Stimulated activated CD8-positive, alpha-beta memory T cell treated with anti-CD3 and anti-CD28 coated beads, Interleukin-15, amount 100 ng/mL, for 24 hours (primary cell): Measurements from ENCODE around the gene BAZ2A.

Source experiments
- DNase-seq: peaks from one replicate; pipeline ENCODE4 v3.0.0-alpha.2; 2020; ENCODE audit warnings: low read depth

The BAZ2A gene

DNA sequence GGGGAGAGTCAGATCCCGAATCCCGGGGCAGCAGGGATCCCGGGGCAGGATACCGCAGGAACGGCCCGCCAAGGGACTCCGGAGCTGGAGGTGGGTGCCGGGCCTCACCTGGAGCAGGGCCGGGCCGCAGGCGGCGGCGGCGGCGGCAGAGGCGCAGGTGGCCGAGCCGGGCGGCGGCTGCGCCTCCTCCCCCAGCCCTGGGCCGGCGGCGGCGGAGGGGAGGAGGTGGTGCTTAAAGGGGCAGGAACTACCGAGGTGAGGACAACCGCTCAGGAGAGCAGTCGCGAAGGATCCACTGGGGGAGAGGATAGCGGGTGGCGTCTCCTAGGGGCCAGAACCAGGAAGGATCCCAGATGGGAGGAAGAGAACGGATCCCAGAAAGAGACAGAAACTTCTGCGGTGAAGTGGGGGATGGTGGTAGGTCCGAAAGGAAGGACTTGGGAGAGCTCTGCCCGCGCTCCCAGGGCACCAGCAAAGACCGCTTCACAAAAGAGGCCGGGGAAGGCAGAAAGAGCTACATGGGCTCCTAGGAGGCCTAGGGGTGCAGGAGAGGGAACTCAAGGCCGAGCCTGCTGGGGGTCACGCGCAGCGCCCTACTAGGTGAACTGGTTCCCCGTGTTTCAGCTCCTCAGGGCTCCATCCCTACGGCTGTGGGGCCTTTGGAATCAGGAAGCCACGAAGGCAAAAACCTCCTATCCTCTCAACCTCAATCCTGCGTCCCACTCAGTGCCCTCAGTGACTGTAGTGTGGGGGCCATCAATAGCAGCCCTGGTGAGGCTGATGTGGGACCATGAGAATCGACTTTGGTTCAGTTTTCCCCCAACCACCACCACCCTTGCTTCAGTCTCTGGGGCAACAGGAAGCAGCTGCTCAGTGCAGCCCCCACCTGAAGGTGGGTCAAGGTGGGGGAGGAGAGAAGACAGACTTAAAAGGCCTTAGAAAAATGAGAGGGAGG lies 5.0 kb upstream of the BAZ2A start:
- DNase-seq, result no peak

DNA sequence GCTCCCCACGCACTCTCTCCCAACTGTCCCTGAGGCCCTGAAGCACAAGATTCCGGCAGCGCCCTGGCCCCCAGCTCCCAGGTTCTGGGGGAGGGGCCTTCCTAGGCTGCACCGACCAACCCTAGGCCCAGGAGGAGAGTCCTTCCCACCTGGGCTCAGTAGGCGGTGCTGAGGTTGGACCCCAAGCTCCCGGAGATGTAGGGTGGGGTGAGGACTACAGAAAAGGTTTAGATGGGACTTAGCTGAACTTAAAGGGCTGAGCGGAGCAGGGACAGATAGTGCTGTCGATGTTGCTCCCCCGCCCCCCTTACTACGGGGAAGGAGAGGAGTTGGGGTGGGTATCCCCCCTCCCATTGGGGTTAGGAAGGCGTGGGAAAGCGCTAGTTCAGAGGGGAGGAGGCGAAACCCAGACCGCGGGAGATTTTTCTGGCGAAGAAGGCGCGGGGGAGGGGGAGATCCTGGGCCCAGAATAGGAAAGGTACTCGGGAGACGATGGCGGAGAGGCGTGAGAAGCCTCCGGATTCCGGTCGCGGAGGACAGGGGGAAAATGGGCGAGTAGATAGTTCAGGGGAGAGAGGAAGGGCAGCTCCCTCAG lies 4.2 kb upstream of the BAZ2A start:
- DNase-seq, result no peak

DNA sequence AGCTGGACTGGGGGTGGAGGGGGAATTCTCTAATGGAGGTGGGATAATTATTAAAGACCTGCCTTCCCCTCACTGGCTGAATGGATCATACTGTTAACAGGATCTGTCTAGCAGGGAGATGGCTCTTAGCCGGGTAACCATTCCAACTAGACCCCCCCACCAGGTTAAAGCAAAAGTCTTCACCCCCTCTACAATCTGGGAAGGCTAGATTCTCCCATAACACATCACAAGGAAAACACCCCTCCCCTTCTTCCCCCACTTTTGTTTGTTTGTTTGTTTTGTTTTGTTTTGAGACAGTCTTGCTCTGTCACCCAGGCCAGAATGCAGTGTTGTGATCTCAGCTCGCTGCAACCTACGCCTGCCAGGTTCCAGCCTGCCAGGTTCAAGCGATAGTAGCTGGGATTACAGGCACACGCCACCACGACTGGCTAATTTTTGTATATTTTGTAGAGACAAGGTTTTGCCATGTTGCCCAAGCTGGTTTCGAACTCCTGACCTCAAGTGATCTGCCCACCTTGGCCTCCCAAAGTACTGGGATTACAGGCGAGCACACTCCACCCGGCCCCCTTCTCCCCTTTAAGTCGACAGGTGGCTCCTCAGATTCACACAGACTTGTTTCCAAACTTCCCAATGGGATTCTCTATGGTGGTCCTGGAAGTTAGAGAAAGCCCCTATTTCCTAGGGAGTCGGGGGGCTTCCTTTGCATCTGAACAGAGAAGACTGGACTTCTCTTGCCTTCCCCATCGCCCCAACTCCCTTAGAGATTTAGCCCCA lies 3.5 kb upstream of the BAZ2A start:
- DNase-seq, result no peak

DNA sequence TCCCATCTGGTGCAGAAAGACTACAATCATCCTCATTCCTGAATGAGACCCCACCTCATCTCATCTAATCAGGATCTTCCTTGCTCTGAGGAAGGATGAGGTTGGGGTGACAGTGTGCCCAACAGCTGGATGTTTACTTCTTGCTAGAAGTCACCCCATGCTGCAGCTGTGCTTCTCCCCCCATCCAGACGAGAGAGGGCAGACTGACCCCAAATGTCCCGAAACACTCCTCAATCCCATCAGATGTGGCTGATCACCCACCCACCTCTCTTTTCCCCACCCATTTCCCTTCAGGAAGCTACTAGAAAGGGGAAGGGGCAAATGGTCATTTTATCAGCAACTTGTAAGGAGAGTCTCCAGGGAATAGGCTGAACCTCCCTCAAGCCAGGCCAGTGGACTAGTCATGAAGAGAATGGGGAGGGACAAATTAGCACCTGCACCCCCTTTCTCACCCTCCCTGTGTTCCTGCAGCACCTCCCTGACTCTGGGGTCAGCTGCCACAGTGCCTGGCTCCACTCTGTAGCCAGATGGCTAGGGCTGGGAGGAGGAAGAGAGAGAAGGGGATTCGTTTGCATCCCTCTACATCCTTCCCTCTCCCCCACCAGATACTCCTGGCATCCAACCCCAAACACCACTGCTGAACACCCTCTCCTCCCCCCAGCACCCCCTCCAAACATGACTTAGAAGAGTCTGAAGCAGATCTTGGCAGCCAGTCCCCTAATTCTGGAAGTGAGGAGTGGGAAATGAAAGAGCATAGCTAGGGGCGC lies 2.8 kb upstream of the BAZ2A start:
- DNase-seq, result no peak

DNA sequence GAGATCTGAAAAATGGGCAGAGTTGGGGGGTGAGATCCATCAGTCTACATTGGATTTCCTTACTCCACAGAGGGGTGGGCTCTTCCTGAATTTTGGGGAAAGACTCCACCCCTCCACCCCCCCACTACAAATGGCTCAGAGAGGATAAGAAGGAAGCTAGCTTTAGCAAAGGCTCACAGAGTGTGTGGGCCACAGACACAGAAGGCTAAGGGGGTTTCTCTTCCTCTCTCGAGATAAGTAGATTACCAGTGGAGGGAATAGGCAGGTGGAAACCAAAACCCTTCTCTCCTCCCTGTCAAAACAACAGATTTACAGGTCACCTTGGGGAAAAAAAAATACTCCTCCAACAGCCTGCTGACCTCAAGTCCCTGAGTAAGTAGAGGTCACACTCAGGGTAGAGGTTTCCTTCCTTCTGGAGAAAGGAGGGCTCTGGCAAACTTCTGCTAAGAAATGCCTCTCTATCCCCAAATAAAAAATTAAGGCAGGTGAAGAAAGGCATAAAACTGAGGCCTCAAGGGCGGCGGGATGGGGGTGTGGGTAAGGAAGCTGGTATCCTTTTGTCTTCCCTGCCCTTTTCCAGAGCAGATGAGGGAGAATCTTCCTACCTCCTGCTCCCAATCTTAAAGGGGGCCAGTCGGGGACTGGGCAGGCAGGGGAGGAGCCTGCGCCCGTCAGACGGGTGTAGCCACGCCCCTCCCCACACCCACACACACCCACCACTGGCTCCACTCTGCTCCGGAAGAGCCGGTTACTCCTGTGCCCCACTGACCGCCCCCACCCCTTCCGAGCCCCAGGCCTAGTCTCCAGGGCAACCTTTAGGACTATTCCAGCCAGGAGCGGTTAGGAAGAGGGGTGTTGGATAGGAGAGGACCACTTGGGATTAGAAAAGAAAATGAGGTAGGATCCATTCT lies 1.9 kb upstream of the BAZ2A start:
- DNase-seq, result no peak

DNA sequence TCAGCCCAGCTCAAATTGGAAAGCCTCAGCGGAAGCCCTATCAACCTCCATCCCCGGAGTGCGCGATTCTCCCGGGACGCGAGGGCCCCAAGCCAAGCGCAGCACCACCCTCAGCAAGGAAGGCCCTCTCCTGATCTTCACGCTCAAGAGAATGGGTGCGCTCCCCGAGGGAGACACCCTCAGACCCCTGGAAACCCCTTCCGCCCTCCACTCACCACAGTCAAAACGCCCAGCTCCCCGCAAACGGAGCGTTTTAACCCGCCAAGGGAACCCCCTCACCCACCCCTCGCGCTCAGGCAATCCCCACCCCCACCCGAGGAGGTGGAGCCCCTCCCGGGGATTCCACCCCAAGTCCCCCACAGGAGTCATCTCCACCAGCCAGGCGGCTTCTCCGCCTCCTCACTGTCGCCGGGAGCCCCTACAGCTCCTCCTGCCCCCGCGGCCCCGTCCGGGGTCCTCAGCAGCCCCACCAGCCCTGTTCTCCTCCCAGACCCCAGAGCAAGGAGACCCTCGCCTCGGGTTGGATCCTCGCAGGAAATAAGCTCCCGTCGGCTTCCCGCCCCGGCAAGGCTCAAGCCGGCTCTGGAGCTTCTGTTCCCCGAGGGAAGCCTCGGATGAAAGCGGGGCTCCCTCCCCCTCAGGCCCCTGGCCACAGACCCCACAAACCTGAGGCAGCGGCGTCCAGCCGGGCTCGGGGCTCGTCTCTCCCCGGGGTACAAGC lies 507 bp downstream of the BAZ2A start:
- DNase-seq, result no peak

DNA sequence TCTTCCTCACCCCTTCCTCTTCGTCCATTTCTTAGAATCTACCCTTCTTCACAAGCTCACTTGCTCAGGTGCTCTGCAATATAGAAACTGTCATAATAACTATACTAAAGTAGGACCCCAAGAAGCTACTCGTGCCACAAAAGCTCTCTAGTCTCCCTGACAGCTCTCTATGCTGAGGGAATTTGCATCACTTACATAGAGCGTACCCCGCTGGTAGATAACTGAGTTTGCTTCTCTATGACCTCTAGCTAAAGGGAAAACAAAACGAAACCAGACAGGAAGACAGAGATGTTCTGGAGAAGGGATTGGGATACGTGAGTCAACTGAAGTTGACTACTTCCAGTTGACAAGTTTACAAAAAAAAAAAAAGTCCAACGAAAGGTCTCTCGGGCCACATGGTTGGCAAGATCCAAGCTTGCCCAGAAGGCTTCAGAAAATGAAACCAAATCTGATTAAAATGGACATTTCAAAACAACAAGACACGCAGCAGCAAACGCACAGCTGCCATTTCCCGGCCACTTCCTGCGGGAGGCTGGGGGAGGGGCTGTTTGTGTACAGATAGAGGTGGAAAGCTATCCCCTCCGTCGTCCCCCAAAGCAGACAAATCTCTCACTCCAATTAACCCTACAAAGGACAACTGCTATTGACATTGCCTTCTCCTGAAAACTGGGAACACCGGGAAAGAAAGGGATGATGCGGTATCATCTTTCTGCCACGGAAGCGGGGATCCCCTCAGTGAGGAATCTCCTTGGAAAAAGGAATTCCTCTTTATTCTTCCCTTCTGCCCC lies 1.3 kb downstream of the BAZ2A start:
- no peak for DNase-seq

DNA sequence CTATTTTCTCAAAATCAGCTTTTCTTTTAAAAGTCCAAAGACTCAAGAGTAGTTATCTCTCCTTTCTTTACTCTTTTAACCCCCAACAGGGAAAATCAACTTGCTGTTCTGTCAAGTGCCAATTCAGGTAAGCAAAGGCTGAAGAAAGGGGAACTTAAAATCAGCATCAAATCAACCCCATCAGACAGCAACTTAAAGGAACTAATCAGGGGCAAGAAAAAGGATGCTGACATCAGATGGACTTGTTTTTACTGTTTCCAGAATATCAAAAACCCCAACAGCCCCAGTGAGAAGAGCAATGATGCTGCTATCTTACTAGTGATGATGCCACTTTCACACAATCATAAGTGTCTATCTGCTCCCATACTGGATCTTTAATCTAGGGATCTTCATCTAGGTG lies 3.4 kb downstream of the BAZ2A start:
- DNase-seq, result no peak

DNA sequence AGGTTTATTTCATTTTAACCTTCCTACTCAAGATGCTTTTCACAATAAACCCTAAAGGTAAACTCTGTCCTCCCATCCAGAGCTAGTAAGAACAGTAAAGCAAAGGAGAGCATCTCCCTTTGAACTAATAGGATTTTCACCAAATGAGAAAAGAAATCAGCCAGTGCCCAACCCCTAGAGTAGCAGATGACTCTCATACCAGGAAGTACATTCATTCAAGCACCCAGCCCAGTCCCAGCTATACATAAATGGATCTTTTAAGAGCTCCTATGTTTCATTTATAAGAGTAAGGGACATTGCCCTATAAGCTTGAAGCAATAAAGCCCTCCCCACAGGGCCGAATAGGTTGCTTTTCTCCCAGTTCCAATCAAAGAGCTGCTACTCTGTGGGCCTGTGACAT lies 7.6 kb downstream of the BAZ2A start:
- no peak for DNase-seq

DNA sequence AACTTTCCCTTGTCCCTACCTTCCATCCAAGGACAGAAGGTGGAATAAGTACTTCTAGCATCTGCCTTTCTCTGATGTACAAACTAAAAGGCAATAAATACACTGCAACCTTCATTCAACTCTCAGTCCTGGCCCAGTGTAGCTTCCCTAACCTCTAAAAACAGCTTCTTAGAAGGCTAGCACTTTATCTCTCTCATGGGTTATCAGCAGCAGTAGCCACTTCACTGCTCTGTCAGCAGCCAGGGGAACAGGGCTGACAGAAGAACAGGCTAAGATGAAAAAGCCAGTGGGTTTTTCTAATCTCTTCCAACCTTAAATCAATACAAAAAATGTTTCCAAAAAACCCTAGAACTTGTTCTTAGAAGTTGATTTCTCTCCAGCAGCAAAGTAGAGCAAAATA lies 13.2 kb downstream of the BAZ2A start:
- no peak for DNase-seq

DNA sequence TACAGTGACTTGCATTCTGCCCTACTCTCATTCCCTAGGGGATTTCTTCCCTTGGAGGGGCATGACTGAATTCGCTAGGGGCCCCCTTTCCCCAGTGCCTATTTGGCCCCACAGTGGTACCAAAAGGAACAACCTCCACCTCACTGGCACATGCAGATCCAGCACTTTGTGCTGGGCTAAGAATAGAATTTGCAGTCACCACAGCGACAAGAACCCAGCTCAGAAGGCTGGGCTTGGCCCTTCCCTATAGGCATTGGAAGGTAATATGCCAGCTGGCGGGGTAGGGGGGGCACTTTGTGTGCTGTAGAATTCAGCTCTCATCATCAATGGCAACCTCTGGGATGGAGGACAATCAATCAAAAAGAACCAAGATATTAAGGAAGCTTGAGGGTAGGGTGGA lies 13.9 kb downstream of the BAZ2A start:
- no peak for DNase-seq

DNA sequence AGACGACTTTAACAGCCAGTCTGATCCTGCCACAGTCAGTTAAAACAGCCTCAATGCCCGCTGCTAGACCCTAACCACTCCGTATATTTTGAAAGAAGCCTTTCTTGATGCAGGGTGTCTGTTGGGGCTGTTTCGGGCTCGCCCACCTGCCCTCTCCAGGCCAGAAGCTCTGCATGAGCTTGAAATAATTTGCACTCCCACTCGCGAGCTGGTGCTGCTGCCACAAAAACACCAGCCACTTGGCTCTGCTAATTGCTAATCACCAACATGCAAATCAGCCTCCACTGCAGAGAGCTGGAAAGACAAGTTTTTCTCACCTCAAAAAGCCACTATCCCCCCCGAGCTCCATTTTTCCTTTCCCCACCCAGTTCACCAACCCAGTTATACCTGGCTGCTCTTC lies 15.5 kb downstream of the BAZ2A start:
- no peak for DNase-seq

DNA sequence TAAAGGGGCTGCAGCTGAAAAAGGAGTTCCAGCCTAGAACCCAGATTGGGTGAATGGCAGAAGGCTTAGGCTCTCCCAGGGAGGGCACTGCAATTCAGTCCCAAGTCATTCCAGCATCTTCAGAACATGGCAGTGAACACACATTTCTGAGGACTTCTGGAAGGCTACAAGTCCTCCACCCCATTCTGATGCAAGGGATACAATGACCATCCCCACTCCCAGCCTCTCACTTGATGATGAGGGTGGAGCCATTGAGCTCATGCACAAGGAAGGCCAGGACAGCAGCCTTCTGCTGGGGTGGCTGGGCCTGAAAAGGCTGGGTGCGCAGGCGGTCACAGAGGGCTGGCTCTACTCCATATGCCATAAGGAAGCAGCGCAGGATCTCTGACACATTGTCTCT lies 25.8 kb downstream of the BAZ2A start:
- DNase-seq, result no peak

DNA sequence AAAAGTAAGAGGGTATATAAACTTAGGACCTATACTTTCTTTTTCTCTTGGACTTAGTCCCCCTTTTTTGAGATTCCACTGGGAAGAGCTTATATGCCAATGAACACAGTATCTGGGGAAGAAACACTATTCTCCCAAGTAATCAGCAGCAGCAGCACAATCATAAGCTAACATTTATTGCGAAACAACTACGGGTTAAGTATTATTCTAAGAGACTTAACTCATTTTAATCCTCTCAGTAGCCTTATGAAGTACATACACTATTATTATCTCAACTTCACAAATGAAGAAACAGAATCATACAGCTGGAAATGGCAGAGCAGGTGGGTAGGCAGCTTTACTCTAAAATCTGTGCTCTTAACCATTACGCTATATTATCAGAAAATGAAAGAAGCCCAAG lies 27.9 kb downstream of the BAZ2A start:
- DNase-seq, result no peak

DNA sequence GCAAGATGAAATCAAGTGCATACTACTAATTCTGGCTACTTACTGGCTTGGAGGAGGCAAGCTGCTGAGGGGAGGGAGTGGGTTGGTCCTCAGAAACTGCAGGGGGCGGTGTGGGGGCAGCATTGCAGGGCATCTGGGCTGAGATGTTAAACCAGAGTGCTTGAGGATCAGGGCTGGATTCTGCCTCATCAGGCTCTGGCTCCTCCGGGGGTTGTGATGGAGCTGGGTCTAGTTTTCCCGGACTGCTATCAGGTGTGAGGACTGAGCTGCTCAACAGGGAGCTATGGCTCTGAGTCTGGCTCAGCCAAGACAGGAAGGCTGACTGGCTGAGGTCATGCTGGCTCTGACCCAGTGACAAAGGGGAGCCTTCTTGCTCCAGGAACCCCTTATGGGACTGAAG lies 28.6 kb downstream of the BAZ2A start:
- no peak for DNase-seq

DNA sequence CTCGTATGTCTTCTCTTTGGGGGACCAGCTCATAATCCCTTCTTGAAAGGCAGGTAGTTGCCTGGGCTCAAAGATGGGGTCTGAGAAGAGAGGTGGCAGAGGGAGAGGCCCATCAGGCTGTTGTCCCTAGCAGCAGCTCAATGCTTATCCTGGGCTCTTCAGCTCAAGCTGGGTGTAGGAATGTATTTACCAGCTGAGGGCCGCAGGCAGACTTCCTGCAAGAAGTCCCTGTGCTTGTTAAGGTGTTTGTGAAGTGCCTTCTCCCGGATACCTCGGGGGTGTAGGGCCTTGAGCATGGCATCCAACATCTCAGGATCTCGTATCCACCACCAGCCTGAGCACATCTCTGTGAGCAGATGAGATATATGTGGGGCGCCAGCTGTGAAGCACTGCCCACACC lies 29.4 kb downstream of the BAZ2A start:
- DNase-seq, result no peak

DNA sequence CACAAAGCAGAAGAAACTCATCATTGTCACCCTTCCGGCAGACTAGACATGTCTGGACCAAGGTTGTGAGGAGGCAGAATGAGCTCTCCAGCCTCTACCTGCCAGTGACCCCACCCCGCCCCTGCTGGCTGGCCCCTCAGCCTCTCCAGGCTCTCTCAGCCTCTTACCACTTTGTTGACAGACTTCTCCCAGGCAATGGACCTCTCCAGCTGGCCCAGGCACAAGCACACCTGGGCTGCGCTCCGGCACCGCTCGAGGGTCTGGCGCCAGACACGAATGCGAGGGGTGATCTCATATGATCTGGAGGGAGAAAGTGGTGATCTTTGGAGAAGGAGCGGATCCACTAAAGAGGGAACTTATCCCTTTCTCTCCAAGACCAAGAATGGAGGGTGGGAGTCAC lies 30.3 kb downstream of the BAZ2A start:
- DNase-seq, result no peak

DNA sequence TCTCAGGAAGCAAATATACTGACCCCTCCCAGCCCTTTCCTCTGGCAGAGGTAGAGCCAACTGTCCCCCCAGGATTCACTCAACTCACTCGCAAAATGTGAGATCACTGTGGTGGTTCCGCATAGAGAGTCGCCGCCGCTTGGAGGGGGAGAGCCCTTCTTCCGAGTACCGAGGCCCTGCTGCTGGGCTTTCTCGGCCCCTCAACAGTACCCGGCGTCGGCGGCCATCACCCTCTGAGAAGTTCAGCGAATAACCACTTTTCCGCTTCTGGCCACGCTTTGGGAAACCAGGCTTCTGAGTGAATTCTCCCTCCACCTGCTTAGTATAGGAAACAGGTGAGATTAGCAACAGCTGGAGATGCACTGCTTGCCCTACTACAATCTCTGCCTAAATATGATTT lies 31.1 kb downstream of the BAZ2A start:
- no peak for DNase-seq

DNA sequence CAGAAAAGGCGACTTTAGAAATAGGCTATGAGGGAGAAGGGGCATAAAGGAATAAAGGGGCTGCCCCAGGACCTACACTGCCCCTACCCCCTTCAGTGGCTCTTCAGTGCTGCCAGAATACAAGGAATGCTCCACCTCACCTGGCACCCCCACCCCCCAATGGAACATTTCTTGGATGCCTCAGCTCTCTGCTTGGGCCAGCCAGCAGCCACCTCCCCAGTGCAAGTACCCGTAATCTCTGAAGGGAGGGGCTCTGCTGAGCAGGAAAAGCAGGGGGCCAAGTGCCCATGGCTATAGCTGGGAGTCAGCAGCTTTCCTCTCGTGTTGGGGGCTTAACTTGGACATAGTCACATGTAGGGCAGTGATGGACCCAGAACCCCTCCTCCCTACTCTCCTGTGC lies 33.3 kb downstream of the BAZ2A start:
- DNase-seq, result no peak
